SK-N-SH (cell line): ENCODE data around the gene STAT6. TPM values are rescaled to one million over a fixed set of nuclear protein-coding genes. Genes with fewer than 3 reads are reported as not detected.

Experiments
- CTCF ChIA-PET: fragments of 300-600, 350-600 bp; formaldehyde crosslinking; extraction: SDS; loops from one replicate; lab custom pipeline; 2021; lab: Yijun Ruan, JAX
- POLR2A ChIA-PET: fragments of 350-600 bp; sonication (Branson Sonifier 250); formaldehyde crosslinking; extraction: SDS; loops from one replicate; lab custom pipeline; 2020; ENCODE audit warnings: antibody characterized with exemption, inconsistent platforms; lab: Yijun Ruan, JAX
- DNase-seq: peaks from one replicate; pipeline ENCODE4 v3.0.0; 2012
- H2AFZ ChIP-seq: fragments of 200-600 bp; sonication (generic); 2 replicates; pipeline ENCODE4 v1.8.1; 2016; ENCODE audit warnings: antibody characterized with exemption, mild to moderate bottlenecking, low read depth
- H3F3A ChIP-seq: fragments of 200-600 bp; sonication (generic); replicated peaks from 2 replicates; pipeline ENCODE3; 2016; ENCODE audit warnings: antibody characterized with exemption, mild to moderate bottlenecking; ENCODE audit not compliant: insufficient read depth
- H3K27ac ChIP-seq, 2 experiments: fragments of 200-500 bp in 1 of 2; fragments of 200-600 bp in 1 of 2; sonication (Bioruptor generic) in 1 of 2; sonication (generic), shearing (Covaris generic) in 1 of 2; 2 replicates each; pipeline versions ENCODE4 v1.5.1 to v1.6.1; 2014 to 2016; ENCODE audit warnings: low read depth in 2 of 2, inconsistent platforms in 1 of 2, low read length in 1 of 2, mild to moderate bottlenecking in 1 of 2, mixed read lengths in 1 of 2
- H3K27me3 ChIP-seq: fragments of 200-600 bp; sonication (generic), shearing (Covaris generic); 2 replicates; pipeline ENCODE4 v1.6.1; 2016; ENCODE audit warnings: mixed run types; ENCODE audit not compliant: insufficient read depth
- H3K36me3 ChIP-seq, 2 experiments: fragments of 200-500 bp in 1 of 2; fragments of 200-600 bp in 1 of 2; sonication (Bioruptor generic) in 1 of 2; sonication (generic) in 1 of 2; replicated peaks in 1 of 2; 2 replicates each; pipeline versions ENCODE3 to v1.5.1; 2014 to 2016; ENCODE audit warnings: low read length in 1 of 2, mild to moderate bottlenecking in 1 of 2; ENCODE audit not compliant: insufficient read depth in 2 of 2, control insufficient read depth in 1 of 2
- H3K4me1 ChIP-seq, 2 experiments: fragments of 200-500 bp in 1 of 2; fragments of 200-600 bp in 1 of 2; sonication (Bioruptor generic) in 1 of 2; sonication (generic), shearing (Covaris generic) in 1 of 2; 2 replicates each; pipeline versions ENCODE4 v1.5.1 to v1.6.1; 2014 to 2016; ENCODE audit warnings: low read depth in 1 of 2, low read length in 1 of 2, mixed run types in 1 of 2; ENCODE audit not compliant: insufficient read depth in 2 of 2, control insufficient read depth in 1 of 2
- H3K4me2 ChIP-seq: fragments of 200-600 bp; sonication (generic), shearing (Covaris generic); 2 replicates; pipeline ENCODE4 v1.6.1; 2017; ENCODE audit warnings: mixed run types
- H3K4me3 ChIP-seq, 2 experiments: fragments of 200-500 bp in 1 of 2; fragments of 200-600 bp in 1 of 2; sonication (Bioruptor generic) in 1 of 2; sonication (generic), shearing (Covaris generic) in 1 of 2; 2 replicates each; pipeline versions ENCODE4 v1.5.1 to v1.8.1; 2014 to 2016; ENCODE audit warnings: low read depth in 2 of 2, inconsistent platforms in 1 of 2, low read length in 1 of 2, mild to moderate bottlenecking in 1 of 2, mixed read lengths in 1 of 2, moderate library complexity in 1 of 2
- H3K79me2 ChIP-seq: fragments of 200-600 bp; sonication (generic); 2 replicates; pipeline ENCODE4 v1.8.1; 2017; ENCODE audit warnings: mild to moderate bottlenecking; ENCODE audit not compliant: insufficient read depth
- H3K9ac ChIP-seq: fragments of 200-600 bp; sonication (generic); 2 replicates; pipeline ENCODE4 v1.6.1; 2017; ENCODE audit warnings: mixed run types
- H3K9me2 ChIP-seq: fragments of 200-600 bp; sonication (generic); 2 replicates; pipeline ENCODE4 v1.6.1; 2017; ENCODE audit warnings: mixed run types
- H3K9me3 ChIP-seq: fragments of 200-600 bp; sonication (generic); 2 replicates; pipeline ENCODE4 v1.6.1; 2017; ENCODE audit warnings: mixed run types, mild to moderate bottlenecking, moderate library complexity
- H4K20me1 ChIP-seq: fragments of 200-600 bp; sonication (generic); 2 replicates; pipeline ENCODE4 v1.6.1; 2017; ENCODE audit warnings: mild to moderate bottlenecking, mixed run types; ENCODE audit not compliant: insufficient read depth
- EP300 ChIP-seq, 2 experiments: IDR thresholded peaks; 2 replicates each; pipeline versions ENCODE4 v1.4.0 to v1.6.1; 2012; ENCODE audit warnings: borderline replicate concordance in 1 of 2, low read depth in 1 of 2, low read length in 1 of 2
- FOXM1 ChIP-seq: IDR thresholded peaks from 2 replicates; pipeline ENCODE4 v1.4.0; 2012; ENCODE audit warnings: low read depth, mild to moderate bottlenecking
- GABPA ChIP-seq: IDR thresholded peaks from 2 replicates; pipeline ENCODE4 v1.4.0; 2012; ENCODE audit warnings: low read depth, mild to moderate bottlenecking
- GATA2 ChIP-seq: sonication (generic); formaldehyde crosslinking; IDR thresholded peaks from 2 replicates; pipeline ENCODE4 v1.5.0; 2020; ENCODE audit warnings: mild to moderate bottlenecking, missing genetic modification reagents
- MXI1 ChIP-seq: IDR thresholded peaks from 2 replicates; pipeline ENCODE4 v1.6.1; 2012; ENCODE audit warnings: mild to moderate bottlenecking, low read depth, low read length, improper control_type of control experiment
- NFIC ChIP-seq: IDR thresholded peaks from 2 replicates; pipeline ENCODE4 v1.4.0; 2012; ENCODE audit warnings: borderline replicate concordance
- POLR2AphosphoS5 ChIP-seq: IDR thresholded peaks from 2 replicates; pipeline ENCODE4 v1.6.1; 2012; ENCODE audit warnings: low read depth, low read length
- RAD21 ChIP-seq: IDR thresholded peaks from 2 replicates; pipeline ENCODE4 v1.6.1; 2012; ENCODE audit warnings: mild to moderate bottlenecking, low read length
- SMC3 ChIP-seq: IDR thresholded peaks from 2 replicates; pipeline ENCODE4 v1.6.1; 2012; ENCODE audit warnings: low read depth, low read length, improper control_type of control experiment
- TCF12 ChIP-seq: IDR thresholded peaks from 2 replicates; pipeline ENCODE4 v1.4.0; 2012
- WGBS: methylation state at CpG from one replicate; pipeline ENCODE4 v1.1.6; 2017; ENCODE audit warnings: low lambda C conversion rate; 5-methylcytosine and 5-hydroxymethylcytosine counted together
- polyA plus RNA-seq, 3 experiments: library from polyadenylated mRNA; depleted of rRNA; stranded (reverse); fragments of >200 nt; gene quantifications; 2 replicates each; pipeline ENCODE4 v1.2.3, GENCODE V29; 2012
- TF ChIP-seq, protein P1 (sequence below): IDR thresholded peaks from 2 replicates; pipeline ENCODE4 v1.6.1; 2012; ENCODE audit warnings: mild to moderate bottlenecking, low read depth, low read length, moderate library complexity
- TF ChIP-seq, protein P2 (sequence below): IDR thresholded peaks from 2 replicates; pipeline ENCODE4; 2012
- TF ChIP-seq, protein P3 (sequence below): fragments of 200-600 bp; sonication (generic); IDR thresholded peaks from 2 replicates; pipeline ENCODE4 v1.6.1; 2017; ENCODE audit warnings: antibody characterized with exemption, mild to moderate bottlenecking, moderate library complexity
- TF ChIP-seq, protein P4 (sequence below): IDR thresholded peaks from 2 replicates; pipeline ENCODE4 v1.4.0; 2012; ENCODE audit warnings: low read depth, borderline replicate concordance
- TF ChIP-seq, protein P5 (sequence below): IDR thresholded peaks from 2 replicates; pipeline ENCODE4 v1.4.0; 2012; ENCODE audit warnings: low read depth, borderline replicate concordance
- TF ChIP-seq, protein P6 (sequence below): fragments of 150-350 bp; IDR thresholded peaks from 2 replicates; pipeline ENCODE4 v1.6.1; 2017; ENCODE audit warnings: antibody characterized with exemption, low read length, low read depth, borderline replicate concordance
- TF ChIP-seq, protein P7 (sequence below): IDR thresholded peaks from 2 replicates; pipeline ENCODE4 v1.4.0; 2012; ENCODE audit warnings: low read depth

Gene STAT6
- polyA plus RNA-seq, 1 of the 3 experiments (the other 2 are of a cell fraction): 0.15 TPM

DNA sequence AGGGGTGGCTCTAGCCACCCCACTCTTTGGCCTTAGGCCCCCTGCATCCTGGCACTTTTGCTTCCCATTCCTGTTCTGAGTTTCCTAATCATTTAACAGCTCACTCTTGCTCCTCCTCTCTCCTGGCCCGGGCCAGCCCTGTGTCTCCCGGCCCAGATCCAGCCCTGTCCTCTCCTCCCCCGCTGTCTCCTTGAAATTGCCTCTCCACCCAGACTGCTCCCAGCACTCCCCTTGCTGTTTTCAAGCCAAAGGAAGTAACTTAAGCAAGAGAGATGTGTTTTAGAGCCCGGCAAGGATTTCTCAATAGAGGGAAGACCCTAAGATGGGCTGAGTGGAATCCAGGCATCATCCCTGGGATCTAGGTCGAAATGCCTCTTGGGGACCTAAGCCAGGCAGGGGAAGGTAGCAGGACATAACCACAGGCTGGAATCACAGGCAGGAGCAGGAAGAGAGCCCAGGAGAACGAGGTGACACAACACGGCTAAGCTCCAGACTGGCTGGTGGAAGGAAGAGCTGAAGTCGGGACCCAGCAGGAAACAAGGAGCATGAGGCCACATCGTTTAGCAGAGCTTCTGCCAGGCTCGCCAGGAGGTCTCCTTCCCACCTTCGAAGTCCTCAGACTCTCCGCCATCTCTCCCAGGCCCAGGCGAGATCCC is 38.2 kb upstream of the STAT6 start (continued):
- TF ChIP-seq, protein P1, sequence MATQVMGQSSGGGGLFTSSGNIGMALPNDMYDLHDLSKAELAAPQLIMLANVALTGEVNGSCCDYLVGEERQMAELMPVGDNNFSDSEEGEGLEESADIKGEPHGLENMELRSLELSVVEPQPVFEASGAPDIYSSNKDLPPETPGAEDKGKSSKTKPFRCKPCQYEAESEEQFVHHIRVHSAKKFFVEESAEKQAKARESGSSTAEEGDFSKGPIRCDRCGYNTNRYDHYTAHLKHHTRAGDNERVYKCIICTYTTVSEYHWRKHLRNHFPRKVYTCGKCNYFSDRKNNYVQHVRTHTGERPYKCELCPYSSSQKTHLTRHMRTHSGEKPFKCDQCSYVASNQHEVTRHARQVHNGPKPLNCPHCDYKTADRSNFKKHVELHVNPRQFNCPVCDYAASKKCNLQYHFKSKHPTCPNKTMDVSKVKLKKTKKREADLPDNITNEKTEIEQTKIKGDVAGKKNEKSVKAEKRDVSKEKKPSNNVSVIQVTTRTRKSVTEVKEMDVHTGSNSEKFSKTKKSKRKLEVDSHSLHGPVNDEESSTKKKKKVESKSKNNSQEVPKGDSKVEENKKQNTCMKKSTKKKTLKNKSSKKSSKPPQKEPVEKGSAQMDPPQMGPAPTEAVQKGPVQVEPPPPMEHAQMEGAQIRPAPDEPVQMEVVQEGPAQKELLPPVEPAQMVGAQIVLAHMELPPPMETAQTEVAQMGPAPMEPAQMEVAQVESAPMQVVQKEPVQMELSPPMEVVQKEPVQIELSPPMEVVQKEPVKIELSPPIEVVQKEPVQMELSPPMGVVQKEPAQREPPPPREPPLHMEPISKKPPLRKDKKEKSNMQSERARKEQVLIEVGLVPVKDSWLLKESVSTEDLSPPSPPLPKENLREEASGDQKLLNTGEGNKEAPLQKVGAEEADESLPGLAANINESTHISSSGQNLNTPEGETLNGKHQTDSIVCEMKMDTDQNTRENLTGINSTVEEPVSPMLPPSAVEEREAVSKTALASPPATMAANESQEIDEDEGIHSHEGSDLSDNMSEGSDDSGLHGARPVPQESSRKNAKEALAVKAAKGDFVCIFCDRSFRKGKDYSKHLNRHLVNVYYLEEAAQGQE: no peak
- TF ChIP-seq GABPA: no peak
- no peak for TF ChIP-seq SMC3

DNA sequence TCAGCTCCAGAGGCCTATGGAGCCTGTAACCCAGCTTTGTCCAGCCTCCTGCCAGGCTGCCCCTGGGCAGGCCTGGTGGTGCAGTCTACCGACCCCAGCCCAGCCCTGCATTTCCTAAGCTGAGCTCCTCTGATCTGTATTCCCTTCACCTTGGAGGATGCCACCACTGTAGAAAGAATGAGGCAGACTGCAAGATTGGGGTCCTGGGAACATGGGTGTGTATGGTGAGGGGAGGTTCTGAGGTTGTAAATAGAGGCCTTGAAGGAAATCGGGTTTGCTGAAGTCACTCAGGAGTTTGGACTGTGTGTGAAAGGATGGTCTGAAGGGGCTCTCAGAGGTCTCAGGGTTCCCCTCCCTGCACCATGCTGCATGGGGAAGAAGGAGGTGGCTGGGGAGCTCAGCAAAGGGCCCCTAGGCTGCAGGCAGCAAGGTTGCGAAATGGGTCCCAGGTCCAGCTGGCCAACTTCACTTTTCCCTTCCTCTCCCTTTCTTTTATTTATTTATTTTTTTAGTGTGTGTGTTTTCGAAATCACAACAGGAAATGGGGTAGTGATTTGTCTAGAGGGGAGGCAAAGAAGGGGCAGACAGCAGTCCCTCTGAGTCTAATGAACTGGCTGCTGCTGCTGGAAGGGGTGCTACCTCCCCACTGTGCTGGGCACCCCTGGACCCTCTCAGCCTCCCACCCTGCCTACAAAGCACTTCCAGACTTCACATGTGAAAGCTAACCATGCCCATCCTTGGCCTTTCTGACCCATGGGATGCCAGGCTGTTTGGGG is 37.5 kb upstream of the STAT6 start:
- peaks cover 22% of the 10 kb centered on the region for H3F3A ChIP-seq
- peaks cover 35 to 53% of the 10 kb centered on the region in 2 experiments for H3K4me1 ChIP-seq
- no peaks in the 10 kb centered on the region for H3K27me3 ChIP-seq
- H2AFZ ChIP-seq: no peak overlapping the region
- no peaks in the 10 kb centered on the region for H3K79me2 ChIP-seq
- no peak for DNase-seq
- TF ChIP-seq POLR2AphosphoS5 (no peak), RAD21 (no peak), MXI1 (no peak), NFIC (no peak), TCF12 (no peak), GATA2 (CRISPR knock-in tag) (no peak), FOXM1 (no peak), EP300 (IDR thresholded peaks at IDR 0.05; ENCODE audit: borderline replicate concordance in 1 of 2, low read depth in 1 of 2, low read length in 1 of 2) (no peak)
- TF ChIP-seq, protein P2, sequence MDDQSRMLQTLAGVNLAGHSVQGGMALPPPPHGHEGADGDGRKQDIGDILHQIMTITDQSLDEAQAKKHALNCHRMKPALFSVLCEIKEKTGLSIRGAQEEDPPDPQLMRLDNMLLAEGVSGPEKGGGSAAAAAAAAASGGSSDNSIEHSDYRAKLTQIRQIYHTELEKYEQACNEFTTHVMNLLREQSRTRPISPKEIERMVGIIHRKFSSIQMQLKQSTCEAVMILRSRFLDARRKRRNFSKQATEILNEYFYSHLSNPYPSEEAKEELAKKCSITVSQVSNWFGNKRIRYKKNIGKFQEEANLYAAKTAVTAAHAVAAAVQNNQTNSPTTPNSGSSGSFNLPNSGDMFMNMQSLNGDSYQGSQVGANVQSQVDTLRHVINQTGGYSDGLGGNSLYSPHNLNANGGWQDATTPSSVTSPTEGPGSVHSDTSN: no peak
- TF ChIP-seq, protein P3, sequence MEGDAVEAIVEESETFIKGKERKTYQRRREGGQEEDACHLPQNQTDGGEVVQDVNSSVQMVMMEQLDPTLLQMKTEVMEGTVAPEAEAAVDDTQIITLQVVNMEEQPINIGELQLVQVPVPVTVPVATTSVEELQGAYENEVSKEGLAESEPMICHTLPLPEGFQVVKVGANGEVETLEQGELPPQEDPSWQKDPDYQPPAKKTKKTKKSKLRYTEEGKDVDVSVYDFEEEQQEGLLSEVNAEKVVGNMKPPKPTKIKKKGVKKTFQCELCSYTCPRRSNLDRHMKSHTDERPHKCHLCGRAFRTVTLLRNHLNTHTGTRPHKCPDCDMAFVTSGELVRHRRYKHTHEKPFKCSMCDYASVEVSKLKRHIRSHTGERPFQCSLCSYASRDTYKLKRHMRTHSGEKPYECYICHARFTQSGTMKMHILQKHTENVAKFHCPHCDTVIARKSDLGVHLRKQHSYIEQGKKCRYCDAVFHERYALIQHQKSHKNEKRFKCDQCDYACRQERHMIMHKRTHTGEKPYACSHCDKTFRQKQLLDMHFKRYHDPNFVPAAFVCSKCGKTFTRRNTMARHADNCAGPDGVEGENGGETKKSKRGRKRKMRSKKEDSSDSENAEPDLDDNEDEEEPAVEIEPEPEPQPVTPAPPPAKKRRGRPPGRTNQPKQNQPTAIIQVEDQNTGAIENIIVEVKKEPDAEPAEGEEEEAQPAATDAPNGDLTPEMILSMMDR: no peak
- TF ChIP-seq, protein P4, sequence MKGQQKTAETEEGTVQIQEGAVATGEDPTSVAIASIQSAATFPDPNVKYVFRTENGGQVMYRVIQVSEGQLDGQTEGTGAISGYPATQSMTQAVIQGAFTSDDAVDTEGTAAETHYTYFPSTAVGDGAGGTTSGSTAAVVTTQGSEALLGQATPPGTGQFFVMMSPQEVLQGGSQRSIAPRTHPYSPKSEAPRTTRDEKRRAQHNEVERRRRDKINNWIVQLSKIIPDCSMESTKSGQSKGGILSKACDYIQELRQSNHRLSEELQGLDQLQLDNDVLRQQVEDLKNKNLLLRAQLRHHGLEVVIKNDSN: no peak
- TF ChIP-seq, protein P5, sequence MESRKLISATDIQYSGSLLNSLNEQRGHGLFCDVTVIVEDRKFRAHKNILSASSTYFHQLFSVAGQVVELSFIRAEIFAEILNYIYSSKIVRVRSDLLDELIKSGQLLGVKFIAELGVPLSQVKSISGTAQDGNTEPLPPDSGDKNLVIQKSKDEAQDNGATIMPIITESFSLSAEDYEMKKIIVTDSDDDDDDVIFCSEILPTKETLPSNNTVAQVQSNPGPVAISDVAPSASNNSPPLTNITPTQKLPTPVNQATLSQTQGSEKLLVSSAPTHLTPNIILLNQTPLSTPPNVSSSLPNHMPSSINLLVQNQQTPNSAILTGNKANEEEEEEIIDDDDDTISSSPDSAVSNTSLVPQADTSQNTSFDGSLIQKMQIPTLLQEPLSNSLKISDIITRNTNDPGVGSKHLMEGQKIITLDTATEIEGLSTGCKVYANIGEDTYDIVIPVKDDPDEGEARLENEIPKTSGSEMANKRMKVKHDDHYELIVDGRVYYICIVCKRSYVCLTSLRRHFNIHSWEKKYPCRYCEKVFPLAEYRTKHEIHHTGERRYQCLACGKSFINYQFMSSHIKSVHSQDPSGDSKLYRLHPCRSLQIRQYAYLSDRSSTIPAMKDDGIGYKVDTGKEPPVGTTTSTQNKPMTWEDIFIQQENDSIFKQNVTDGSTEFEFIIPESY: no peak
- TF ChIP-seq, protein P6, sequence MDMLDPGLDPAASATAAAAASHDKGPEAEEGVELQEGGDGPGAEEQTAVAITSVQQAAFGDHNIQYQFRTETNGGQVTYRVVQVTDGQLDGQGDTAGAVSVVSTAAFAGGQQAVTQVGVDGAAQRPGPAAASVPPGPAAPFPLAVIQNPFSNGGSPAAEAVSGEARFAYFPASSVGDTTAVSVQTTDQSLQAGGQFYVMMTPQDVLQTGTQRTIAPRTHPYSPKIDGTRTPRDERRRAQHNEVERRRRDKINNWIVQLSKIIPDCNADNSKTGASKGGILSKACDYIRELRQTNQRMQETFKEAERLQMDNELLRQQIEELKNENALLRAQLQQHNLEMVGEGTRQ: no peak
- TF ChIP-seq, protein P7, sequence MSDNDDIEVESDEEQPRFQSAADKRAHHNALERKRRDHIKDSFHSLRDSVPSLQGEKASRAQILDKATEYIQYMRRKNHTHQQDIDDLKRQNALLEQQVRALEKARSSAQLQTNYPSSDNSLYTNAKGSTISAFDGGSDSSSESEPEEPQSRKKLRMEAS: no peak
- no peaks in the 10 kb centered on the region for H3K9me3 ChIP-seq
- peak overlapping the region in 1 of 2 experiments; percentile 2; a peak in 1 of 4 replicates for H3K27ac ChIP-seq
- no peak overlapping the region for H3K9ac ChIP-seq
- 0 out of 2 replicates have a peak overlapping the region, but pooled peaks have one; percentile 8 for H3K4me2 ChIP-seq
- H3K9me2 ChIP-seq: no peaks in the 10 kb centered on the region
- ChIA-PET POLR2A (interaction anchor here (1.5 kb wide), 1 partner anchor 21 kb away, joined by 5 read pairs; the partner anchor contains the start of gene LRP1), CTCF (interaction anchor here (1.1 to 33.3 kb wide), 5 partner anchors 12 to 36 kb away, joined by 3 to 616 read pairs (median 7); partner anchors contain the start of gene LRP1)
- WGBS: 76% methylated on average over 4 of the region's 4 CpGs
- peaks cover 13 to 42% of the 10 kb centered on the region in 2 experiments for H3K36me3 ChIP-seq
- H4K20me1 ChIP-seq: peaks cover 5% of the 10 kb centered on the region; the same call in 1 of the 2 replicates
- no peak overlapping the region for H3K4me3 ChIP-seq
